ENCODE results near the gene RNF212. TPM values are rescaled to one million over a fixed set of nuclear protein-coding genes. Genes with fewer than 3 reads are reported as not detected.

Gene RNF212
- total RNA-seq, 4 donors from 2014 or later: 4.5 to 6.6 (median 5.4) TPM; not detected in 1

GRCh38 chr4:1045193-1045594, 68.2 kb downstream of the RNF212 start:
- Histone ChIP-seq H3K9me3 (no peaks in the 10 kb centered on the region), H3K4me1 (peaks cover 0 to 36% (median 0%) of the 10 kb centered on the region in 4 donors), H3K27me3 (no peaks in the 10 kb centered on the region), H3K36me3 (no peaks in the 10 kb centered on the region), H3K27ac (no peak overlapping the region), H3K4me3 (no peak overlapping the region)
- no peak for TF ChIP-seq POLR2A (IDR thresholded peaks at IDR 0.05)
- TF ChIP-seq, protein P1, sequence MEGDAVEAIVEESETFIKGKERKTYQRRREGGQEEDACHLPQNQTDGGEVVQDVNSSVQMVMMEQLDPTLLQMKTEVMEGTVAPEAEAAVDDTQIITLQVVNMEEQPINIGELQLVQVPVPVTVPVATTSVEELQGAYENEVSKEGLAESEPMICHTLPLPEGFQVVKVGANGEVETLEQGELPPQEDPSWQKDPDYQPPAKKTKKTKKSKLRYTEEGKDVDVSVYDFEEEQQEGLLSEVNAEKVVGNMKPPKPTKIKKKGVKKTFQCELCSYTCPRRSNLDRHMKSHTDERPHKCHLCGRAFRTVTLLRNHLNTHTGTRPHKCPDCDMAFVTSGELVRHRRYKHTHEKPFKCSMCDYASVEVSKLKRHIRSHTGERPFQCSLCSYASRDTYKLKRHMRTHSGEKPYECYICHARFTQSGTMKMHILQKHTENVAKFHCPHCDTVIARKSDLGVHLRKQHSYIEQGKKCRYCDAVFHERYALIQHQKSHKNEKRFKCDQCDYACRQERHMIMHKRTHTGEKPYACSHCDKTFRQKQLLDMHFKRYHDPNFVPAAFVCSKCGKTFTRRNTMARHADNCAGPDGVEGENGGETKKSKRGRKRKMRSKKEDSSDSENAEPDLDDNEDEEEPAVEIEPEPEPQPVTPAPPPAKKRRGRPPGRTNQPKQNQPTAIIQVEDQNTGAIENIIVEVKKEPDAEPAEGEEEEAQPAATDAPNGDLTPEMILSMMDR (IDR thresholded peaks at IDR 0.05): no peak
- DNase-seq: peak in 1 of 3 donors; percentile 39

- Histone ChIP-seq H3K4me1 (peaks cover 0 to 41% (median 0%) of the 10 kb centered on the region in 4 donors), H3K27me3 (no peaks in the 10 kb centered on the region), H3K4me3 (no peak overlapping the region), H3K9me3 (no peaks in the 10 kb centered on the region), H3K27ac (peak overlapping the region in 2 of 4 donors; percentile 13 to 31), H3K36me3 (no peaks in the 10 kb centered on the region)
- peak in 1 of 3 donors; percentile 34 for DNase-seq
- TF ChIP-seq, protein P1 (IDR thresholded peaks at IDR 0.05): no peak
- no peak for TF ChIP-seq POLR2A (IDR thresholded peaks at IDR 0.05)
These were observed 68.7 kb downstream of the RNF212 start for GRCh38 chr4:1044469-1045192.

GRCh38 chr4:1043651-1044468, 69.5 kb downstream of the RNF212 start:
- H3K9me3 ChIP-seq: no peaks in the 10 kb centered on the region
- peaks cover 0 to 44% (median 0%) of the 10 kb centered on the region in 4 donors for H3K4me1 ChIP-seq
- peak; percentile 46 to 86 (median 66) for DNase-seq
- H3K27ac ChIP-seq: peak overlapping the region in 2 of 4 donors; percentile 13 to 31
- H3K4me3 ChIP-seq: no peak overlapping the region
- TF ChIP-seq, protein P1 (IDR thresholded peaks at IDR 0.05): no peak
- no peak for TF ChIP-seq POLR2A (IDR thresholded peaks at IDR 0.05)
- no peaks in the 10 kb centered on the region for H3K27me3 ChIP-seq
- H3K36me3 ChIP-seq: no peaks in the 10 kb centered on the region

GRCh38 chr4:1043162-1043561, 70.2 kb downstream of the RNF212 start:
- Histone ChIP-seq H3K4me3 (no peak overlapping the region), H3K36me3 (no peaks in the 10 kb centered on the region), H3K27me3 (no peaks in the 10 kb centered on the region), H3K9me3 (no peaks in the 10 kb centered on the region), H3K27ac (no peak overlapping the region), H3K4me1 (peaks cover 0 to 44% (median 0%) of the 10 kb centered on the region in 4 donors)
- DNase-seq: no peak
- no peak for TF ChIP-seq POLR2A (IDR thresholded peaks at IDR 0.05)
- TF ChIP-seq, protein P1 (IDR thresholded peaks at IDR 0.05): no peak

DNA sequence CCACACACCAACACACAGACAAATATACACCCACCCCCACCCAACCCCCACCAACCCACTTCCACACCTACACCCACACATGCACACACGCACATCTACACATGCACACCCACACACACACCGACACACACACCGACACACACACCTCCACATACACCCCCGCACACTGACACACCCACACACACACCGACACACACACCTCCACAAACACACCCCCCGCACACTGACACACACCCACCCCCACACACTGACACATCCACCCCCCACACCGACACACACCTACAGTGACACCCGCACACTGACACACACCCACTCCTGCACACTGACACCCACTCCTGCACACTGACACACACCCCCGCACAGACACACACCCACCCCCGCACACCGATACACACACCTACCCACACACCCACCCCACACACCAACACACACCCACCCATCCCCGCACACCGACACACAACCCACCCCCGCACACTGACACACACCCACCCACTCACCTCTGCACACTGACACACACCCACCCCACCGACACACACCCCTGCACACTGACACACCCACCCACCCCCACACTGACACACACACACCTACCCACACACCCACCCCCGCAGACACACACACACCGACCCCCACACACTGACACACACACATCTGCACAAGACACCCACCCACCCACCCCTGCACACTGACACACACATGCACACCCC, 70.9 kb downstream of the RNF212 start:
- Histone ChIP-seq H3K4me1 (peaks cover 0 to 38% (median 0%) of the 10 kb centered on the region in 4 donors), H3K27ac (no peak overlapping the region), H3K27me3 (no peaks in the 10 kb centered on the region), H3K36me3 (no peaks in the 10 kb centered on the region), H3K4me3 (no peak overlapping the region), H3K9me3 (no peaks in the 10 kb centered on the region)
- DNase-seq: no peak
- TF ChIP-seq, protein P1 (IDR thresholded peaks at IDR 0.05): no peak
- TF ChIP-seq POLR2A (IDR thresholded peaks at IDR 0.05): no peak
